Stimulated activated memory B cell treated with anti-CD40 and anti-IgM and Interleukin-4, amounts not matched to agents 10 μg/mL and 1 μg/mL and 100 μg/mL, for 72 hours (primary cell): Measurements from ENCODE around the gene DLGAP1.

ENCODE experiments used
- ATAC-seq: fragments of 150-1000 bp; cut with Tn5 transposase; 2 replicates; pipeline ENCODE4 v1.10.0; 2021
- H3K27ac Mint-ChIP-seq: one replicate; pipeline ENCODE4 v1.8.0; 2022; ENCODE audit warnings: mild to moderate bottlenecking, mixed read lengths
- H3K27me3 Mint-ChIP-seq: one replicate; pipeline ENCODE4 v1.8.0; 2022; ENCODE audit warnings: mixed read lengths
- H3K36me3 Mint-ChIP-seq: one replicate; pipeline ENCODE4 v1.8.0; 2022; ENCODE audit warnings: mixed read lengths
- H3K4me1 Mint-ChIP-seq: one replicate; pipeline ENCODE4 v1.8.0; 2022; ENCODE audit warnings: mixed read lengths
- H3K4me3 Mint-ChIP-seq: one replicate; pipeline ENCODE4 v1.8.0; 2022; ENCODE audit warnings: mild to moderate bottlenecking, moderate library complexity, mixed read lengths
- H3K9me3 Mint-ChIP-seq: one replicate; pipeline ENCODE4 v1.8.0; 2022; ENCODE audit warnings: mixed read lengths

The DLGAP1 gene

GRCh38 chr18:3878401-3878800 lies 576.7 kb downstream of the DLGAP1 start:
- Mint-ChIP-seq H3K36me3 (no peaks in the 10 kb centered on the region), H3K4me3 (no peak overlapping the region), H3K4me1 (peaks cover 8% of the 10 kb centered on the region), H3K9me3 (no peaks in the 10 kb centered on the region), H3K27ac (no peak overlapping the region), H3K27me3 (peaks cover 17% of the 10 kb centered on the region)
- ATAC-seq = no peak

GRCh38 chr18:3877678-3878077 lies 577.4 kb downstream of the DLGAP1 start:
- no peak overlapping the region for H3K4me3 Mint-ChIP-seq
- H3K27ac Mint-ChIP-seq = no peak overlapping the region
- no peaks in the 10 kb centered on the region for H3K9me3 Mint-ChIP-seq
- H3K4me1 Mint-ChIP-seq = peaks cover 8% of the 10 kb centered on the region
- H3K27me3 Mint-ChIP-seq = peaks cover 22% of the 10 kb centered on the region
- no peak for ATAC-seq
- H3K36me3 Mint-ChIP-seq = no peaks in the 10 kb centered on the region

GRCh38 chr18:3875961-3876360 lies 579.1 kb downstream of the DLGAP1 start:
- no peaks in the 10 kb centered on the region for H3K9me3 Mint-ChIP-seq
- peaks cover 8% of the 10 kb centered on the region for H3K4me1 Mint-ChIP-seq
- peaks cover 28% of the 10 kb centered on the region for H3K27me3 Mint-ChIP-seq
- ATAC-seq = no peak
- no peak overlapping the region for H3K27ac Mint-ChIP-seq
- no peak overlapping the region for H3K4me3 Mint-ChIP-seq
- H3K36me3 Mint-ChIP-seq = no peaks in the 10 kb centered on the region

- Mint-ChIP-seq H3K4me1 (peaks cover 8% of the 10 kb centered on the region), H3K27me3 (peaks cover 30% of the 10 kb centered on the region), H3K36me3 (no peaks in the 10 kb centered on the region), H3K4me3 (no peak overlapping the region), H3K9me3 (no peaks in the 10 kb centered on the region), H3K27ac (no peak overlapping the region)
- no peak for ATAC-seq
These were observed 579.7 kb downstream of the DLGAP1 start for GRCh38 chr18:3875376-3875775.

- Mint-ChIP-seq H3K4me3 (no peak overlapping the region), H3K36me3 (no peaks in the 10 kb centered on the region), H3K9me3 (no peaks in the 10 kb centered on the region), H3K4me1 (peaks cover 8% of the 10 kb centered on the region), H3K27me3 (peaks cover 30% of the 10 kb centered on the region), H3K27ac (no peak overlapping the region)
- ATAC-seq = no peak
These were observed 580.5 kb downstream of the DLGAP1 start for GRCh38 chr18:3874581-3874980.

- Mint-ChIP-seq H3K27me3 (peaks cover 30% of the 10 kb centered on the region), H3K9me3 (no peaks in the 10 kb centered on the region), H3K27ac (no peak overlapping the region), H3K4me3 (no peak overlapping the region), H3K36me3 (no peaks in the 10 kb centered on the region), H3K4me1 (peaks cover 8% of the 10 kb centered on the region)
- no peak for ATAC-seq
These were observed 581.0 kb downstream of the DLGAP1 start for GRCh38 chr18:3874125-3874524.

GRCh38 chr18:3873698-3874097 lies 581.4 kb downstream of the DLGAP1 start:
- no peak overlapping the region for H3K4me3 Mint-ChIP-seq
- ATAC-seq = no peak
- H3K27ac Mint-ChIP-seq = no peak overlapping the region
- H3K4me1 Mint-ChIP-seq = peaks cover 8% of the 10 kb centered on the region
- no peaks in the 10 kb centered on the region for H3K36me3 Mint-ChIP-seq
- H3K27me3 Mint-ChIP-seq = peaks cover 30% of the 10 kb centered on the region
- no peaks in the 10 kb centered on the region for H3K9me3 Mint-ChIP-seq

GRCh38 chr18:3873211-3873610 lies 581.9 kb downstream of the DLGAP1 start:
- Mint-ChIP-seq H3K4me1 (peaks cover 8% of the 10 kb centered on the region), H3K4me3 (no peak overlapping the region), H3K36me3 (no peaks in the 10 kb centered on the region), H3K27me3 (peaks cover 30% of the 10 kb centered on the region), H3K27ac (no peak overlapping the region), H3K9me3 (no peaks in the 10 kb centered on the region)
- no peak for ATAC-seq

- Mint-ChIP-seq H3K4me3 (no peak overlapping the region), H3K36me3 (no peaks in the 10 kb centered on the region), H3K9me3 (no peaks in the 10 kb centered on the region), H3K4me1 (peaks cover 8% of the 10 kb centered on the region), H3K27ac (no peak overlapping the region), H3K27me3 (peaks cover 25% of the 10 kb centered on the region)
- ATAC-seq = no peak
These were observed 582.5 kb downstream of the DLGAP1 start for GRCh38 chr18:3872641-3873040.

GRCh38 chr18:3871687-3872086 lies 583.4 kb downstream of the DLGAP1 start:
- Mint-ChIP-seq H3K36me3 (no peaks in the 10 kb centered on the region), H3K27ac (no peak overlapping the region), H3K9me3 (no peaks in the 10 kb centered on the region), H3K4me3 (no peak overlapping the region), H3K4me1 (peaks cover 8% of the 10 kb centered on the region), H3K27me3 (peaks cover 24% of the 10 kb centered on the region)
- no peak for ATAC-seq

- no peak overlapping the region for H3K27ac Mint-ChIP-seq
- H3K4me1 Mint-ChIP-seq = peaks cover 8% of the 10 kb centered on the region
- H3K36me3 Mint-ChIP-seq = no peaks in the 10 kb centered on the region
- H3K4me3 Mint-ChIP-seq = no peak overlapping the region
- H3K27me3 Mint-ChIP-seq = peaks cover 24% of the 10 kb centered on the region
- no peak for ATAC-seq
- no peaks in the 10 kb centered on the region for H3K9me3 Mint-ChIP-seq
These were observed 584.2 kb downstream of the DLGAP1 start for GRCh38 chr18:3870914-3871313.

- Mint-ChIP-seq H3K4me1 (peaks cover 8% of the 10 kb centered on the region), H3K27ac (no peak overlapping the region), H3K27me3 (peaks cover 24% of the 10 kb centered on the region), H3K36me3 (no peaks in the 10 kb centered on the region), H3K4me3 (no peak overlapping the region), H3K9me3 (no peaks in the 10 kb centered on the region)
- no peak for ATAC-seq
These were observed 585.3 kb downstream of the DLGAP1 start for GRCh38 chr18:3869848-3870247.

- Mint-ChIP-seq H3K4me1 (no peaks in the 10 kb centered on the region), H3K36me3 (no peaks in the 10 kb centered on the region), H3K9me3 (no peaks in the 10 kb centered on the region), H3K4me3 (no peak overlapping the region), H3K27me3 (peaks cover 8% of the 10 kb centered on the region), H3K27ac (no peak overlapping the region)
- ATAC-seq = no peak
These were observed 587.2 kb downstream of the DLGAP1 start for GRCh38 chr18:3867864-3868311.

GRCh38 chr18:3867236-3867635 lies 587.9 kb downstream of the DLGAP1 start:
- no peak for ATAC-seq
- no peaks in the 10 kb centered on the region for H3K36me3 Mint-ChIP-seq
- H3K27me3 Mint-ChIP-seq = peaks cover 8% of the 10 kb centered on the region
- H3K27ac Mint-ChIP-seq = no peak overlapping the region
- no peaks in the 10 kb centered on the region for H3K4me1 Mint-ChIP-seq
- H3K4me3 Mint-ChIP-seq = no peak overlapping the region
- H3K9me3 Mint-ChIP-seq = no peaks in the 10 kb centered on the region

GRCh38 chr18:3864669-3865298 lies 590.3 kb downstream of the DLGAP1 start:
- H3K9me3 Mint-ChIP-seq = no peaks in the 10 kb centered on the region
- no peaks in the 10 kb centered on the region for H3K27me3 Mint-ChIP-seq
- no peaks in the 10 kb centered on the region for H3K36me3 Mint-ChIP-seq
- ATAC-seq = no peak
- no peak overlapping the region for H3K27ac Mint-ChIP-seq
- H3K4me3 Mint-ChIP-seq = no peak overlapping the region
- no peaks in the 10 kb centered on the region for H3K4me1 Mint-ChIP-seq

GRCh38 chr18:3863593-3863992 lies 591.5 kb downstream of the DLGAP1 start:
- Mint-ChIP-seq H3K4me1 (no peaks in the 10 kb centered on the region), H3K27me3 (no peaks in the 10 kb centered on the region), H3K9me3 (no peaks in the 10 kb centered on the region), H3K36me3 (no peaks in the 10 kb centered on the region), H3K27ac (no peak overlapping the region), H3K4me3 (no peak overlapping the region)
- no peak for ATAC-seq

- Mint-ChIP-seq H3K27ac (no peak overlapping the region), H3K27me3 (no peaks in the 10 kb centered on the region), H3K9me3 (no peaks in the 10 kb centered on the region), H3K4me3 (no peak overlapping the region), H3K4me1 (no peaks in the 10 kb centered on the region), H3K36me3 (no peaks in the 10 kb centered on the region)
- no peak for ATAC-seq
These were observed 592.1 kb downstream of the DLGAP1 start for GRCh38 chr18:3863006-3863405.
